Measurements from ENCODE around the gene TMBIM4. TPM values are rescaled to one million over a fixed set of nuclear protein-coding genes. Genes with fewer than 3 reads are reported as not detected.
A peak's percentile ranks its signal among the peaks of the same experiment; 100 is the strongest.

Gene TMBIM4
- total RNA-seq, 1 experiment from 2014 or later, result 29.8 TPM

DNA sequence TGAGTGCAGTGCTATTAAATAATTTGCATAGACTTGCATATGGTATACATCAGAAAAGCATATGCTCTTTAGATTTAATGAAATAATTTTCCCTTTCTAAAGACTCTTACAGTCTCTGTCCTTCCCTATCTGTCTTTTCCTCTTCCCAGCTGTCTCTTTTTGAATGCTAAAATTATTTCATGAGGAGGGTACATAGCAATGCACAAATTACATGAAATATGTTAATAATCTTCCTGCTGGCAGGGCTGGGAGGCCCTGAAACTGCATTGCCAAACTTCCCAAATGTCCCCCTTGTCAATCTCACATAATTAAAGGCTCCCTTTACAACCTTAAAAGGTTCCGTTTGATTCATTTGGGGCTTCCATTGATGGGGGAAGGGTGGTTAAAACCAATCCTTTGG is 61.4 kb downstream of the TMBIM4 start:
- no peak for DNase-seq (ENCODE audit: low spot score)
- Mint-ChIP-seq H3K4me3 (no peak overlapping the region), H3K9me3 (no peaks in the 10 kb centered on the region), H3K36me3 (no peaks in the 10 kb centered on the region), H3K4me1 (peaks cover 21% of the 10 kb centered on the region), H3K27me3 (ENCODE audit: low read depth) (no peaks in the 10 kb centered on the region; the same call in 1 of the 2 replicates), H3K27ac (no peak overlapping the region)
- ChIA-PET CTCF (interaction anchor here (1.7 to 2.0 kb wide), 2 partner anchors 12 to 808 kb away, joined by 8 to 22 read pairs; no protein-coding TSS in a partner anchor), POLR2A (no interaction called here)
- no peak for ATAC-seq
- TF ChIP-seq ZNF396 (CRISPR knock-in tag; IDR thresholded peaks at IDR 0.05; ENCODE audit: borderline replicate concordance) (no peak), KAT7 (CRISPR knock-in tag; IDR thresholded peaks at IDR 0.05; ENCODE audit: borderline replicate concordance) (no peak), ZMAT4 (CRISPR knock-in tag; IDR thresholded peaks at IDR 0.05) (no peak), FOXJ3 (CRISPR knock-in tag; IDR thresholded peaks at IDR 0.05; ENCODE audit: borderline replicate concordance) (no peak), TEAD4 (CRISPR knock-in tag; IDR thresholded peaks at IDR 0.05) (no peak), SMAD3 (CRISPR knock-in tag; IDR thresholded peaks at IDR 0.05; ENCODE audit: borderline replicate concordance) (no peak)

GRCh38 chr12:66107451-66107915 is 62.3 kb downstream of the TMBIM4 start:
- peaks cover 6% of the 10 kb centered on the region for H3K9me3 Mint-ChIP-seq
- DNase-seq (ENCODE audit: low spot score), result peak; percentile 36
- ChIA-PET POLR2A (no interaction called here), CTCF (interaction anchor here (0.5 to 2.0 kb wide), 11 partner anchors 13 to 1725 kb away, joined by 3 to 22 read pairs (median 3); partner anchors contain the start of gene HELB)
- H3K27me3 Mint-ChIP-seq (ENCODE audit: low read depth), result no peaks in the 10 kb centered on the region; the same call in 1 of the 2 replicates
- H3K36me3 Mint-ChIP-seq, result no peaks in the 10 kb centered on the region
- H3K4me3 Mint-ChIP-seq, result no peak overlapping the region
- no peak for TF ChIP-seq ZNF263 (CRISPR knock-in tag; IDR thresholded peaks at IDR 0.05; ENCODE audit: low read depth)
- TF ChIP-seq GABPB1 (CRISPR knock-in tag; IDR thresholded peaks at IDR 0.05), result peak; percentile 61; the same call in 1 of the 2 replicates
- TF ChIP-seq CTCF (IDR thresholded peaks at IDR 0.05), result peak; percentile 85
- peak; percentile 87 for ATAC-seq
- H3K4me1 Mint-ChIP-seq, result peaks cover 21% of the 10 kb centered on the region
- H3K27ac Mint-ChIP-seq, result peak overlapping the region; percentile 69

GRCh38 chr12:66103016-66103913 is 66.5 kb downstream of the TMBIM4 start:
- Mint-ChIP-seq H3K36me3 (peaks cover 19% of the 10 kb centered on the region), H3K9me3 (peaks cover 35% of the 10 kb centered on the region), H3K27ac (no peak overlapping the region), H3K4me3 (no peak overlapping the region), H3K27me3 (ENCODE audit: low read depth) (peaks cover 5% of the 10 kb centered on the region), H3K4me1 (peaks cover 13% of the 10 kb centered on the region)
- ATAC-seq (peak; percentile 62), DNase-seq (ENCODE audit: low spot score) (peak; percentile 62)
- no peak for TF ChIP-seq MLX (CRISPR knock-in tag; IDR thresholded peaks at IDR 0.05)
- no peak for TF ChIP-seq NFYB (CRISPR knock-in tag; conservative IDR thresholded peaks at IDR 0.05; ENCODE audit: low read depth)
- TF ChIP-seq OVOL2 (CRISPR knock-in tag; IDR thresholded peaks at IDR 0.05; ENCODE audit: borderline replicate concordance), result no peak
- no peak for TF ChIP-seq AFF4 (CRISPR knock-in tag; IDR thresholded peaks at IDR 0.05; ENCODE audit: borderline replicate concordance)
- no peak for TF ChIP-seq ZNF423 (CRISPR knock-in tag; IDR thresholded peaks at IDR 0.05)
- TF ChIP-seq, protein P1, sequence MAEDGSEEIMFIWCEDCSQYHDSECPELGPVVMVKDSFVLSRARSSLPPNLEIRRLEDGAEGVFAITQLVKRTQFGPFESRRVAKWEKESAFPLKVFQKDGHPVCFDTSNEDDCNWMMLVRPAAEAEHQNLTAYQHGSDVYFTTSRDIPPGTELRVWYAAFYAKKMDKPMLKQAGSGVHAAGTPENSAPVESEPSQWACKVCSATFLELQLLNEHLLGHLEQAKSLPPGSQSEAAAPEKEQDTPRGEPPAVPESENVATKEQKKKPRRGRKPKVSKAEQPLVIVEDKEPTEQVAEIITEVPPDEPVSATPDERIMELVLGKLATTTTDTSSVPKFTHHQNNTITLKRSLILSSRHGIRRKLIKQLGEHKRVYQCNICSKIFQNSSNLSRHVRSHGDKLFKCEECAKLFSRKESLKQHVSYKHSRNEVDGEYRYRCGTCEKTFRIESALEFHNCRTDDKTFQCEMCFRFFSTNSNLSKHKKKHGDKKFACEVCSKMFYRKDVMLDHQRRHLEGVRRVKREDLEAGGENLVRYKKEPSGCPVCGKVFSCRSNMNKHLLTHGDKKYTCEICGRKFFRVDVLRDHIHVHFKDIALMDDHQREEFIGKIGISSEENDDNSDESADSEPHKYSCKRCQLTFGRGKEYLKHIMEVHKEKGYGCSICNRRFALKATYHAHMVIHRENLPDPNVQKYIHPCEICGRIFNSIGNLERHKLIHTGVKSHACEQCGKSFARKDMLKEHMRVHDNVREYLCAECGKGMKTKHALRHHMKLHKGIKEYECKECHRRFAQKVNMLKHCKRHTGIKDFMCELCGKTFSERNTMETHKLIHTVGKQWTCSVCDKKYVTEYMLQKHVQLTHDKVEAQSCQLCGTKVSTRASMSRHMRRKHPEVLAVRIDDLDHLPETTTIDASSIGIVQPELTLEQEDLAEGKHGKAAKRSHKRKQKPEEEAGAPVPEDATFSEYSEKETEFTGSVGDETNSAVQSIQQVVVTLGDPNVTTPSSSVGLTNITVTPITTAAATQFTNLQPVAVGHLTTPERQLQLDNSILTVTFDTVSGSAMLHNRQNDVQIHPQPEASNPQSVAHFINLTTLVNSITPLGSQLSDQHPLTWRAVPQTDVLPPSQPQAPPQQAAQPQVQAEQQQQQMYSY (CRISPR knock-in tag; IDR thresholded peaks at IDR 0.05), result no peak
- no peak for TF ChIP-seq IRF1 (CRISPR knock-in tag; IDR thresholded peaks at IDR 0.05)
- TF ChIP-seq RELA (CRISPR knock-in tag; IDR thresholded peaks at IDR 0.05; ENCODE audit: borderline replicate concordance), result no peak
- no peak for TF ChIP-seq ZNF317 (CRISPR knock-in tag; IDR thresholded peaks at IDR 0.05; ENCODE audit: borderline replicate concordance, low read depth)
- POLR2A ChIA-PET, result no interaction called here
- CTCF ChIA-PET, result interaction anchor here (0.6 to 1.8 kb wide), 5 partner anchors 16 to 547 kb away, joined by 3 to 6 read pairs (median 4); partner anchors contain the start of gene LLPH
